Hepatocyte (in vitro differentiated cells): ENCODE measurements around the gene ETHE1.

Experiments used
- CTCF ChIP-seq: fragments of 200-600 bp; sonication (generic); IDR thresholded peaks from 2 replicates; pipeline ENCODE4 v1.5.1; 2016; ENCODE audit warnings: antibody characterized with exemption, mild to moderate bottlenecking; ENCODE audit not compliant: poor library complexity
- EZH2phosphoT487 ChIP-seq: fragments of 200-600 bp; sonication (generic); IDR thresholded peaks from one replicate; pipeline ENCODE4 v1.6.1; 2018; ENCODE audit warnings: antibody characterized with exemption, mild to moderate bottlenecking, low read depth, moderate library complexity; ENCODE audit not compliant: unreplicated experiment, severe bottlenecking

GRCh38 chr19:43489310-43489709, 37.7 kb downstream of the ETHE1 start:
- TF ChIP-seq CTCF (no peak), EZH2phosphoT487 (no peak)
